Neural cell (in vitro differentiated cells): ENCODE data around the gene ATP8B1. TPM values are rescaled to one million over a fixed set of nuclear protein-coding genes. Genes with fewer than 3 reads are reported as not detected.

ENCODE experiments used
- H2AFZ ChIP-seq: fragments of 200-600, 300-800 bp; sonication (generic), shearing (Covaris generic); 2 replicates; pipeline ENCODE4 v1.6.0; 2014; ENCODE audit warnings: low read depth, mild to moderate bottlenecking, antibody characterized with exemption, low read length, moderate library complexity
- H3F3A ChIP-seq: fragments of 200-600 bp; shearing (Covaris generic); 2 replicates; pipeline ENCODE4 v1.6.1; 2016; ENCODE audit warnings: mild to moderate bottlenecking, moderate library complexity, mixed read lengths, antibody characterized with exemption, low read length; ENCODE audit not compliant: insufficient read depth, poor library complexity, severe bottlenecking
- H3K27ac ChIP-seq: fragments of 200-600, 300-800 bp; sonication (generic), shearing (Covaris generic); 2 replicates; pipeline ENCODE4 v1.5.1; 2014; ENCODE audit warnings: mild to moderate bottlenecking, low read length, moderate library complexity
- H3K27me3 ChIP-seq: fragments of 300-800, 200-600 bp; sonication (generic), shearing (Covaris generic); 2 replicates; pipeline ENCODE4 v1.6.0; 2014; ENCODE audit warnings: mild to moderate bottlenecking, low read depth, low read length, moderate library complexity; ENCODE audit not compliant: insufficient read depth
- H3K36me3 ChIP-seq: fragments of 300-800, 200-600 bp; sonication (generic), shearing (Covaris generic); 2 replicates; pipeline ENCODE4 v1.5.1; 2014; ENCODE audit warnings: mild to moderate bottlenecking, antibody characterized with exemption, low read length, moderate library complexity; ENCODE audit not compliant: insufficient read depth
- H3K4me2 ChIP-seq: fragments of 300-800, 200-600 bp; sonication (generic), shearing (Covaris generic); 2 replicates; pipeline ENCODE4 v1.6.0; 2014; ENCODE audit warnings: mild to moderate bottlenecking, low read length
- H3K4me3 ChIP-seq: fragments of 300-800, 200-600 bp; sonication (generic), shearing (Covaris generic); 2 replicates; pipeline ENCODE4 v1.5.1; 2014; ENCODE audit warnings: mild to moderate bottlenecking, low read length, moderate library complexity
- H3K79me2 ChIP-seq: fragments of 200-600 bp; shearing (Covaris generic); replicated peaks from 2 replicates; pipeline ENCODE4 v1.6.0; 2014; ENCODE audit warnings: mild to moderate bottlenecking, low read length, moderate library complexity; ENCODE audit not compliant: insufficient read depth
- H3K9ac ChIP-seq: fragments of 300-800, 200-600 bp; sonication (generic), shearing (Covaris generic); 2 replicates; pipeline ENCODE4 v1.6.1; 2016; ENCODE audit warnings: mild to moderate bottlenecking, low read length, mixed read lengths
- H3K9me2 ChIP-seq: fragments of 200-600 bp; shearing (Covaris generic); 2 replicates; pipeline ENCODE4 v1.6.1; 2016; ENCODE audit warnings: mild to moderate bottlenecking, low read length, mixed read lengths; ENCODE audit not compliant: insufficient read depth
- H3K9me3 ChIP-seq: fragments of 200-600, 300-800 bp; sonication (generic), shearing (Covaris generic); 2 replicates; pipeline ENCODE4 v1.6.1; 2016; ENCODE audit warnings: mild to moderate bottlenecking, mixed run types, low read length, moderate library complexity, mixed read lengths
- H4K20me1 ChIP-seq: fragments of 200-600 bp; shearing (Covaris generic); 2 replicates; pipeline ENCODE4 v1.6.1; 2016; ENCODE audit warnings: mild to moderate bottlenecking, mixed run types; ENCODE audit not compliant: insufficient read depth
- EP300 ChIP-seq: fragments of 450-650 bp; conservative IDR thresholded peaks from 2 replicates; pipeline ENCODE4 v1.6.1; 2014; ENCODE audit warnings: antibody characterized with exemption, mild to moderate bottlenecking, moderate library complexity; ENCODE audit not compliant: poor library complexity, severe bottlenecking
- EZH2 ChIP-seq: fragments of 200-600, 300-800 bp; shearing (Covaris generic), sonication (generic); IDR thresholded peaks from 2 replicates; pipeline ENCODE4 v1.6.1; 2014; ENCODE audit warnings: antibody characterized with exemption, low read length, borderline replicate concordance, mild to moderate bottlenecking; ENCODE audit not compliant: insufficient read depth, poor library complexity, severe bottlenecking
- MXI1 ChIP-seq: fragments of 450-650 bp; conservative IDR thresholded peaks from 2 replicates; pipeline ENCODE4 v1.6.1; 2014; ENCODE audit warnings: antibody characterized with exemption, mild to moderate bottlenecking; ENCODE audit not compliant: poor library complexity, severe bottlenecking
- POLR2AphosphoS5 ChIP-seq: IDR thresholded peaks from 2 replicates; pipeline ENCODE4 v1.6.1; 2012
- RAD21 ChIP-seq: fragments of 450-650 bp; conservative IDR thresholded peaks from 2 replicates; pipeline ENCODE4 v1.6.1; 2014; ENCODE audit warnings: antibody characterized with exemption, mild to moderate bottlenecking, moderate library complexity
- SMC3 ChIP-seq: fragments of 450-650 bp; conservative IDR thresholded peaks from 2 replicates; pipeline ENCODE4 v1.6.1; 2014; ENCODE audit warnings: antibody characterized with exemption, mild to moderate bottlenecking, moderate library complexity; ENCODE audit not compliant: poor library complexity
- TAF1 ChIP-seq: IDR thresholded peaks from 2 replicates; pipeline ENCODE4 v1.6.1; 2012; ENCODE audit warnings: low read depth
- polyA plus RNA-seq: library from polyadenylated mRNA; depleted of rRNA; stranded (reverse); fragments of >200 nt; gene quantifications from 2 replicates; pipeline ENCODE4 v1.2.3, GENCODE V29; 2014
- TF ChIP-seq, protein P1 (sequence below): fragments of 450-650 bp; IDR thresholded peaks from 2 replicates; pipeline ENCODE4 v1.5.1; 2014; ENCODE audit warnings: antibody characterized with exemption, mild to moderate bottlenecking, moderate library complexity; ENCODE audit not compliant: poor library complexity, severe bottlenecking
- TF ChIP-seq, protein P2 (sequence below): IDR thresholded peaks from 2 replicates; pipeline ENCODE4 v1.6.1; 2012; ENCODE audit warnings: borderline replicate concordance

Gene ATP8B1
- polyA plus RNA-seq, 1 donor from 2014 or later: not detected

DNA sequence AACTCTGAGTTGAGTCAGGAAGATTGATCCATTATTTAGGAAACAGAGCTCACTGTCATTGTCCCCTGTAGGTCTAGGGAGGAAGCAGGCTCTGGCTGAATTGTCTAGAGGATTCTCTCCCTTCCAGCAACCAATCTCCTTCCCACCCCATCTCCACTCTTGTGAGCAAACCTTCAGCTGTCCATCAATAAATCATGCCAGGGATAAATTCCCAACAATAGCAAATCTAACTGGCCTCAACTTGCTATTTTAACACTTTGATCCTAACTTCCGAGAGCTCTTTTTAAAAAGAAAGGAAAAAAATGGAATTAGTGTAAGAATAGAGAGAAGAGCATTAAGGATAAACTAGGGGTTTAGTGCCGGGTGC, 53.5 kb downstream of the ATP8B1 start:
- Histone ChIP-seq H3K79me2 (no peaks in the 10 kb centered on the region), H3K9me2 (no peaks in the 10 kb centered on the region), H3K27ac (no peak overlapping the region), H3K27me3 (no peaks in the 10 kb centered on the region), H3K9ac (no peak overlapping the region), H3K9me3 (no peaks in the 10 kb centered on the region), H2AFZ (no peak overlapping the region), H3F3A (no peaks in the 10 kb centered on the region), H3K36me3 (no peaks in the 10 kb centered on the region), H3K4me3 (no peak overlapping the region), H4K20me1 (no peaks in the 10 kb centered on the region), H3K4me2 (no peak overlapping the region)
- no peak for TF ChIP-seq MXI1
- no peak for TF ChIP-seq TAF1
- TF ChIP-seq, protein P1, sequence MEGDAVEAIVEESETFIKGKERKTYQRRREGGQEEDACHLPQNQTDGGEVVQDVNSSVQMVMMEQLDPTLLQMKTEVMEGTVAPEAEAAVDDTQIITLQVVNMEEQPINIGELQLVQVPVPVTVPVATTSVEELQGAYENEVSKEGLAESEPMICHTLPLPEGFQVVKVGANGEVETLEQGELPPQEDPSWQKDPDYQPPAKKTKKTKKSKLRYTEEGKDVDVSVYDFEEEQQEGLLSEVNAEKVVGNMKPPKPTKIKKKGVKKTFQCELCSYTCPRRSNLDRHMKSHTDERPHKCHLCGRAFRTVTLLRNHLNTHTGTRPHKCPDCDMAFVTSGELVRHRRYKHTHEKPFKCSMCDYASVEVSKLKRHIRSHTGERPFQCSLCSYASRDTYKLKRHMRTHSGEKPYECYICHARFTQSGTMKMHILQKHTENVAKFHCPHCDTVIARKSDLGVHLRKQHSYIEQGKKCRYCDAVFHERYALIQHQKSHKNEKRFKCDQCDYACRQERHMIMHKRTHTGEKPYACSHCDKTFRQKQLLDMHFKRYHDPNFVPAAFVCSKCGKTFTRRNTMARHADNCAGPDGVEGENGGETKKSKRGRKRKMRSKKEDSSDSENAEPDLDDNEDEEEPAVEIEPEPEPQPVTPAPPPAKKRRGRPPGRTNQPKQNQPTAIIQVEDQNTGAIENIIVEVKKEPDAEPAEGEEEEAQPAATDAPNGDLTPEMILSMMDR: no peak
- TF ChIP-seq POLR2AphosphoS5: no peak

DNA sequence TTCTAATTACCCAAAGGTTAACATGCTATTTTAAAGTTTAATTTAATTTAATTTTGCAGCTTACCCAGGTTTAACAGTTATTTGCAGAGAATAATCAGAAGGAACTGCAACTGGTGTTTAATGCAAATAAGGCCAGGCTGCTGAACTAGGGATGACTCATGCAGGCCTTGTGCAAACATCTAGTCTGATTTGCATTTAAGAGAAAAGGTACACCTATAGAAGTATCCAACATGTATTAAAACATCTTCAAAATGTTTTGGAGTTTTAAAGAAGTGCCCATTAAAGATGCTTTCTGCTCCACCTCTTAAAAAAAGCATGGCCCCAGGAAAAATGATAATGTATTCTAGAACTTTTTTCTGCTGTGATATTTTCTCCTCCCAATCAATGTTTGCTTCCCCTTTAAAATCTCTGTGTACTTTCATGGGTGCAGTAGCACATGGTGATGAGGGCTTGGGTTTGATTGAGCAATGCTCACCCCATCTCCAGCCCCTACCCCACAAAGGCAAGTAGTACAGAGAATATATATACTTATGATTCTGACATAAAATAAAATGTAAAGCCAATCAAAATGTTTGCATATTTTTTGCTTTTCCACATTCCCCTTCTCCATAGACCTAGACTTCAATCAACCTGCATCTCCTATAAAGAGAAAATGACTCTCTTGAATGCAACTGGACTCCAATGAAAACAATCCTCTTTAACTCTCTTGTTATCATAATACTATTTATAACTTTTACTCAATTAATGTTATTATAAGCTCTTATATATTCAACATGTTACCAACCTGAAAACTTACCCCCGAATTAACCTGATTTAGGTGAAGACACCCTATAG, 54.1 kb downstream of the ATP8B1 start:
- no peak overlapping the region for H3K4me3 ChIP-seq
- no peak overlapping the region for H3K4me2 ChIP-seq
- H3K9ac ChIP-seq: no peak overlapping the region
- TF ChIP-seq EP300 (no peak), TAF1 (no peak), POLR2AphosphoS5 (no peak), MXI1 (no peak), RAD21 (no peak), SMC3 (no peak), EZH2 (no peak)
- TF ChIP-seq, protein P1: no peak
- TF ChIP-seq, protein P2, sequence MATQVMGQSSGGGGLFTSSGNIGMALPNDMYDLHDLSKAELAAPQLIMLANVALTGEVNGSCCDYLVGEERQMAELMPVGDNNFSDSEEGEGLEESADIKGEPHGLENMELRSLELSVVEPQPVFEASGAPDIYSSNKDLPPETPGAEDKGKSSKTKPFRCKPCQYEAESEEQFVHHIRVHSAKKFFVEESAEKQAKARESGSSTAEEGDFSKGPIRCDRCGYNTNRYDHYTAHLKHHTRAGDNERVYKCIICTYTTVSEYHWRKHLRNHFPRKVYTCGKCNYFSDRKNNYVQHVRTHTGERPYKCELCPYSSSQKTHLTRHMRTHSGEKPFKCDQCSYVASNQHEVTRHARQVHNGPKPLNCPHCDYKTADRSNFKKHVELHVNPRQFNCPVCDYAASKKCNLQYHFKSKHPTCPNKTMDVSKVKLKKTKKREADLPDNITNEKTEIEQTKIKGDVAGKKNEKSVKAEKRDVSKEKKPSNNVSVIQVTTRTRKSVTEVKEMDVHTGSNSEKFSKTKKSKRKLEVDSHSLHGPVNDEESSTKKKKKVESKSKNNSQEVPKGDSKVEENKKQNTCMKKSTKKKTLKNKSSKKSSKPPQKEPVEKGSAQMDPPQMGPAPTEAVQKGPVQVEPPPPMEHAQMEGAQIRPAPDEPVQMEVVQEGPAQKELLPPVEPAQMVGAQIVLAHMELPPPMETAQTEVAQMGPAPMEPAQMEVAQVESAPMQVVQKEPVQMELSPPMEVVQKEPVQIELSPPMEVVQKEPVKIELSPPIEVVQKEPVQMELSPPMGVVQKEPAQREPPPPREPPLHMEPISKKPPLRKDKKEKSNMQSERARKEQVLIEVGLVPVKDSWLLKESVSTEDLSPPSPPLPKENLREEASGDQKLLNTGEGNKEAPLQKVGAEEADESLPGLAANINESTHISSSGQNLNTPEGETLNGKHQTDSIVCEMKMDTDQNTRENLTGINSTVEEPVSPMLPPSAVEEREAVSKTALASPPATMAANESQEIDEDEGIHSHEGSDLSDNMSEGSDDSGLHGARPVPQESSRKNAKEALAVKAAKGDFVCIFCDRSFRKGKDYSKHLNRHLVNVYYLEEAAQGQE: no peak
- H3K36me3 ChIP-seq: no peaks in the 10 kb centered on the region
- no peaks in the 10 kb centered on the region for H4K20me1 ChIP-seq
- H3F3A ChIP-seq: no peaks in the 10 kb centered on the region
- H3K27me3 ChIP-seq: no peaks in the 10 kb centered on the region
- no peaks in the 10 kb centered on the region for H3K9me2 ChIP-seq
- no peak overlapping the region for H3K27ac ChIP-seq
- no peak overlapping the region for H2AFZ ChIP-seq
- H3K9me3 ChIP-seq: no peaks in the 10 kb centered on the region
- no peaks in the 10 kb centered on the region for H3K79me2 ChIP-seq
